Measurements from ENCODE around the gene SPIN2B. TPM values are rescaled to one million over a fixed set of nuclear protein-coding genes. Genes with fewer than 3 reads are reported as not detected.
A peak's percentile ranks its signal among the peaks of the same experiment; 100 is the strongest.

SPIN2B gene
- total and polyA plus RNA-seq, 9 of the 15 experiments (the other 6 are each of a cell fraction or from before 2014, with no cell fraction given), result 6.2 to 23.7 (median 15.2) TPM

DNA sequence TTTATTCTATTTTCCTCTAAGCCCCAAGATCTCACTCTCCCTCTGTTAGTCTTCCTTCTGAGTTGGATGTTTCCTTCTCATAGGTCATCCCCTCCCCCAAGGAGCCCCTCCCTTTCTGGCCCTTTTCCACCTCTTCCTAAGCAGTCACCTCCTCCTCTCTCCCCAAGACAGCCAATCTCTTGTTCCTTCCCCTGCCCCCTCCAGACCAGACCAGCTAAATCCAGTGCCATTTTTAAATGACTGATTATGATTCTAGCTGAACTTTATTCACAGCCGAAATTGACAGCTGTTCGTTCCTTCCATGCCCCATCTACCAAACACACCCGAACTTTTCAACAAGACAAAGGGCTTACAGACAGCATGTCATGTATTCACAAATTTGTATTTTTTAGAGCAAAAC, 13.9 kb upstream of the SPIN2B start (continued):
- TF ChIP-seq, protein P1, sequence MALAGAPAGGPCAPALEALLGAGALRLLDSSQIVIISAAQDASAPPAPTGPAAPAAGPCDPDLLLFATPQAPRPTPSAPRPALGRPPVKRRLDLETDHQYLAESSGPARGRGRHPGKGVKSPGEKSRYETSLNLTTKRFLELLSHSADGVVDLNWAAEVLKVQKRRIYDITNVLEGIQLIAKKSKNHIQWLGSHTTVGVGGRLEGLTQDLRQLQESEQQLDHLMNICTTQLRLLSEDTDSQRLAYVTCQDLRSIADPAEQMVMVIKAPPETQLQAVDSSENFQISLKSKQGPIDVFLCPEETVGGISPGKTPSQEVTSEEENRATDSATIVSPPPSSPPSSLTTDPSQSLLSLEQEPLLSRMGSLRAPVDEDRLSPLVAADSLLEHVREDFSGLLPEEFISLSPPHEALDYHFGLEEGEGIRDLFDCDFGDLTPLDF (CRISPR knock-in tag; IDR thresholded peaks at IDR 0.05), result no peak
- TF ChIP-seq HNRNPLL (IDR thresholded peaks at IDR 0.05; ENCODE audit: low read depth, low read length, poor library complexity, severe bottlenecking) (no peak), ZC3H11A (IDR thresholded peaks at IDR 0.05; ENCODE audit: low read depth, low read length) (no peak), U2AF2 (optimal IDR thresholded peaks at IDR 0.05; ENCODE audit: low read depth, low read length) (no peak), ZNF778 (CRISPR knock-in tag; IDR thresholded peaks at IDR 0.05) (no peak), MLX (CRISPR knock-in tag; conservative IDR thresholded peaks at IDR 0.05) (no peak), ZNF444 (CRISPR knock-in tag; IDR thresholded peaks at IDR 0.05) (no peak)
- TF ChIP-seq, protein P2, sequence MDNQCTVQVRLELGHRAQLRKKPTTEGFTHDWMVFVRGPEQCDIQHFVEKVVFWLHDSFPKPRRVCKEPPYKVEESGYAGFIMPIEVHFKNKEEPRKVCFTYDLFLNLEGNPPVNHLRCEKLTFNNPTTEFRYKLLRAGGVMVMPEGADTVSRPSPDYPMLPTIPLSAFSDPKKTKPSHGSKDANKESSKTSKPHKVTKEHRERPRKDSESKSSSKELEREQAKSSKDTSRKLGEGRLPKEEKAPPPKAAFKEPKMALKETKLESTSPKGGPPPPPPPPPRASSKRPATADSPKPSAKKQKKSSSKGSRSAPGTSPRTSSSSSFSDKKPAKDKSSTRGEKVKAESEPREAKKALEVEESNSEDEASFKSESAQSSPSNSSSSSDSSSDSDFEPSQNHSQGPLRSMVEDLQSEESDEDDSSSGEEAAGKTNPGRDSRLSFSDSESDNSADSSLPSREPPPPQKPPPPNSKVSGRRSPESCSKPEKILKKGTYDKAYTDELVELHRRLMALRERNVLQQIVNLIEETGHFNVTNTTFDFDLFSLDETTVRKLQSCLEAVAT (IDR thresholded peaks at IDR 0.05), result 0 out of 4 replicates have a peak, but pooled peaks of 1 of the 2 experiments have one; percentile 28

Measured in K562 (cell line).